Endothelial cell of umbilical vein (primary cell): ENCODE data around the gene PNISR. TPM values are rescaled to one million over a fixed set of nuclear protein-coding genes. Genes with fewer than 3 reads are reported as not detected.

Experiments
- BruUV-seq: library from RNA; stranded (reverse); fragments of 400-500 nt; replicated peaks from 2 replicates; lab custom pipeline; 2021; lab: Mats Ljungman, UMichigan
- CTCF ChIA-PET: fragments of 300-600, 350-600 bp; sonication (Branson Sonifier 250); formaldehyde crosslinking; loops from one replicate; lab custom pipeline; 2021; ENCODE audit warnings: antibody characterized with exemption, inconsistent platforms; lab: Charles Lee
- POLR2A ChIA-PET: fragments of 300-600, 350-600 bp; sonication (Branson Sonifier 250); formaldehyde crosslinking; loops from one replicate; lab custom pipeline; 2021; ENCODE audit warnings: antibody characterized with exemption, inconsistent platforms; lab: Charles Lee
- DNase-seq: peaks from one replicate; pipeline ENCODE4 v3.0.0-alpha.2; 2011; ENCODE audit warnings: low read depth, low spot score
- FAIRE-seq: peaks from 2 replicates; lab custom pipeline; 2011; peaks lifted over from hg19 to GRCh38; lab: Jason Lieb, UNC
- H2AFZ ChIP-seq: 2 replicates; pipeline ENCODE4 v1.6.0; 2012; ENCODE audit warnings: low read depth, low read length, control low read depth, inconsistent platforms
- H3K27ac ChIP-seq: 2 replicates; pipeline ENCODE4 v1.5.1; 2011; ENCODE audit warnings: low read depth, mild to moderate bottlenecking, control low read depth, low read length, moderate library complexity; ENCODE audit not compliant: insufficient read depth
- H3K27me3 ChIP-seq, 2 experiments: 2 replicates each; pipeline versions ENCODE4 v1.6.0 to v1.6.1; 2011; ENCODE audit warnings: low read length in 2 of 2, mixed read lengths in 1 of 2; ENCODE audit not compliant: control insufficient read depth in 2 of 2, insufficient read depth in 2 of 2
- H3K36me3 ChIP-seq, 2 experiments: 2 replicates in 1 of 2; 3 replicates in 1 of 2; pipeline ENCODE4 v1.5.1; 2011; ENCODE audit warnings: low read length in 2 of 2, mild to moderate bottlenecking in 1 of 2, moderate library complexity in 1 of 2; ENCODE audit not compliant: control insufficient read depth in 2 of 2, insufficient read depth in 2 of 2; ENCODE audit errors: extremely low read depth in 1 of 2
- H3K4me1 ChIP-seq: 3 replicates; pipeline ENCODE4 v1.5.1; 2011; ENCODE audit warnings: mild to moderate bottlenecking, low read length; ENCODE audit not compliant: control insufficient read depth, insufficient read depth; ENCODE audit errors: extremely low read depth
- H3K4me2 ChIP-seq: 2 replicates; pipeline ENCODE4 v1.6.1; 2011; ENCODE audit warnings: low read length, control low read depth, mixed read lengths; ENCODE audit not compliant: insufficient read depth
- H3K4me3 ChIP-seq, 3 experiments: fragments of 200-600 bp in 1 of 3; sonication (generic), shearing (Covaris generic) in 1 of 3; replicated peaks in 1 of 3; 2 replicates each; pipeline ENCODE4 v1.5.1; 2011 to 2016; ENCODE audit warnings: control low read depth in 3 of 3, low read length in 3 of 3, mild to moderate bottlenecking in 2 of 3, inconsistent platforms in 1 of 3, low read depth in 1 of 3, moderate library complexity in 1 of 3; ENCODE audit not compliant: insufficient read depth in 1 of 3
- H3K79me2 ChIP-seq: 2 replicates; pipeline ENCODE4 v1.6.0; 2012; ENCODE audit warnings: low read length, inconsistent platforms; ENCODE audit not compliant: control insufficient read depth, insufficient read depth
- H3K9ac ChIP-seq: replicated peaks from 2 replicates; pipeline ENCODE3; 2011; ENCODE audit warnings: low read length, control low read depth; ENCODE audit not compliant: insufficient read depth; ENCODE audit errors: extremely low read depth
- H3K9me1 ChIP-seq: replicated peaks from 3 replicates; pipeline ENCODE4 v1.6.0; 2011; ENCODE audit warnings: mild to moderate bottlenecking, low read length; ENCODE audit not compliant: control insufficient read depth, insufficient read depth; ENCODE audit errors: extremely low read depth
- H3K9me3 ChIP-seq: replicated peaks from 2 replicates; pipeline ENCODE4 v1.5.1; 2012; ENCODE audit warnings: low read length, inconsistent platforms; ENCODE audit not compliant: control insufficient read depth, insufficient read depth
- H4K20me1 ChIP-seq: replicated peaks from 2 replicates; pipeline ENCODE3; 2011; ENCODE audit warnings: mild to moderate bottlenecking, low read length; ENCODE audit not compliant: control insufficient read depth, insufficient read depth; ENCODE audit errors: extremely low read depth
- FOS ChIP-seq: IDR thresholded peaks from 2 replicates; pipeline ENCODE4 v1.6.1; 2011; ENCODE audit warnings: mild to moderate bottlenecking, low read length, moderate library complexity, borderline replicate concordance; ENCODE audit not compliant: insufficient read depth
- GATA2 ChIP-seq: IDR thresholded peaks from 2 replicates; pipeline ENCODE4 v1.7.0; 2011; ENCODE audit warnings: low read depth, mild to moderate bottlenecking, moderate library complexity, mixed read lengths, low read length; ENCODE audit not compliant: insufficient read length, insufficient read depth
- JUN ChIP-seq: IDR thresholded peaks from 2 replicates; pipeline ENCODE4 v1.6.1; 2011; ENCODE audit warnings: borderline replicate concordance, low read depth; ENCODE audit not compliant: insufficient read length, insufficient read depth
- POLR2A ChIP-seq: IDR thresholded peaks from 2 replicates; pipeline ENCODE4 v1.6.1; 2012; ENCODE audit warnings: low read depth, mild to moderate bottlenecking, control low read depth, low read length
- POLR2AphosphoS5 ChIP-seq: IDR thresholded peaks from 2 replicates; pipeline ENCODE4 v1.6.1; 2012; ENCODE audit warnings: low read depth, mild to moderate bottlenecking, control low read depth, low read length, moderate library complexity; ENCODE audit not compliant: insufficient read depth
- dilution Hi-C: fragments of 300-500 bp; cut with MboI; formaldehyde crosslinking; loops from one replicate; pipeline ENCODE4 v1.15.0; 2019; ENCODE audit warnings: low sequenced_read_pairs; ENCODE audit not compliant: extremely low pct_ligation_motif_present
- intact Hi-C: fragments of 100-400 bp; cut with micrococcal nuclease; formaldehyde crosslinking; loops from one replicate; pipeline ENCODE4 v1.10.0; 2022
- polyA plus RNA-seq, 4 experiments: library from polyadenylated mRNA; depleted of rRNA in 3 of 4; stranded (reverse) in 3 of 4; unstranded in 1 of 4; fragments of >200 nt; gene quantifications; 2 replicates each; pipeline versions ENCODE4 v1.2.1 to v1.2.3, GENCODE V29; 2011 to 2012; ENCODE audit warnings: missing spikeins in 1 of 4
- total RNA-seq: library from RNA; stranded (reverse); gene quantifications from 2 replicates; pipeline ENCODE4 v1.2.3, GENCODE V29; 2021
- TF ChIP-seq, protein P1 (sequence below), 2 donors: IDR thresholded peaks; 1 replicate in 1 of 2; 2 replicates in 1 of 2; pipeline ENCODE4 v1.5.1; 2011; ENCODE audit warnings: low read length in 2 of 2, mild to moderate bottlenecking in 2 of 2, moderate library complexity in 2 of 2, control low read depth in 1 of 2, inconsistent platforms in 1 of 2, low read depth in 1 of 2; ENCODE audit not compliant: insufficient read depth in 1 of 2; ENCODE audit errors: extremely low read depth in 1 of 2

The PNISR gene
- total and polyA plus RNA-seq, 2 donors (not counting 3 experiments of a cell fraction or from before 2014, with no cell fraction given): 34.6 to 106 TPM

DNA sequence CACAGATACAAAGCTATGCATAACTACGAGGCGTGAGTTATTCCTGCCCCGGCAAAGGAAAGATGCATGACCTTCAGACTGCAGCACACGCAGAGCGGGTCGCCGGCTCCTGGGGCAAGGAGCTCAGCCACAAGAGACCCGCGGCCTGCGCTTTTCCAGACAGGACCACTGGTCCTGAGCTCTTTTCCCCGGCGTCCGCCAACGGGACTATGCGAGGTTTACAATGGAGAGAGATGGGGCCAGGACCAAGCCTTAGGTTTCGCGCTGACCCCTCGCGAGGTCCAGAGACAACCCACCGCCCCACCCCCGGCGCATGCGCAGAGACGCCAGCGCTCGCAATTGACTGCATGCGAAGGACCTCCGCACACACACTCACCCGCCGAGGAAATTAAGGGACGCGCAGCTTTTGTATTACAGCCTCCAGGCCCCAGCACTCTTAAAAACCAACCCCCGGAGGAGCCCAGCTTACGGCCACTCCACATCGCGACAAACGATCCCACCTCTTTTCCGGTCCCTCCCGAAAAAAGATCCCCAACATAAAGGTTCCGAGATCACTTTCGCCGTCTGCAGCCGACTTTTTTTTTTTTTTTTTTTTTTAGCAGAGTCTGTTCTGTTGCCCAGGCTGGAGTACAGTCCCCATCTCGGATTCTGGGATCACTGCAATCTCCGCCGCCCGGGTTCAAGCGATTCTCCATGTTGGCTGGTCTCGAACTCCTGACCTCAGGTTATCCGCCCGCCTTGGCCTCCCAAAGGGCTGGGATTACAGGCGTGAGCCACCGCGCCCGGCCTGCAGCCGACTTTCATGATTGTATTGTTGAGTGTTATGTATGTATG, 31.2 kb downstream of the PNISR start, which contains the start of gene COQ3:
Gene COQ3, minus strand, starts transcription at position 498 of the 834 bp plus-strand sequence. Its CDS starts 16 bp downstream, at position 482.
- peak within 1 kb of the TSS; percentile 86 for H3K4me2 ChIP-seq
- peak within 1 kb of the TSS; percentile 94 for H3K9ac ChIP-seq
- dilution Hi-C loops: no loop called here
- no peaks in the 10 kb centered on the region for H3K9me1 ChIP-seq
- H4K20me1 ChIP-seq: no peaks in the 10 kb centered on the region
- TF ChIP-seq POLR2A (peak; percentile 73), JUN (no peak), FOS (no peak), POLR2AphosphoS5 (peak; percentile 57), GATA2 (no peak)
- TF ChIP-seq, protein P1, sequence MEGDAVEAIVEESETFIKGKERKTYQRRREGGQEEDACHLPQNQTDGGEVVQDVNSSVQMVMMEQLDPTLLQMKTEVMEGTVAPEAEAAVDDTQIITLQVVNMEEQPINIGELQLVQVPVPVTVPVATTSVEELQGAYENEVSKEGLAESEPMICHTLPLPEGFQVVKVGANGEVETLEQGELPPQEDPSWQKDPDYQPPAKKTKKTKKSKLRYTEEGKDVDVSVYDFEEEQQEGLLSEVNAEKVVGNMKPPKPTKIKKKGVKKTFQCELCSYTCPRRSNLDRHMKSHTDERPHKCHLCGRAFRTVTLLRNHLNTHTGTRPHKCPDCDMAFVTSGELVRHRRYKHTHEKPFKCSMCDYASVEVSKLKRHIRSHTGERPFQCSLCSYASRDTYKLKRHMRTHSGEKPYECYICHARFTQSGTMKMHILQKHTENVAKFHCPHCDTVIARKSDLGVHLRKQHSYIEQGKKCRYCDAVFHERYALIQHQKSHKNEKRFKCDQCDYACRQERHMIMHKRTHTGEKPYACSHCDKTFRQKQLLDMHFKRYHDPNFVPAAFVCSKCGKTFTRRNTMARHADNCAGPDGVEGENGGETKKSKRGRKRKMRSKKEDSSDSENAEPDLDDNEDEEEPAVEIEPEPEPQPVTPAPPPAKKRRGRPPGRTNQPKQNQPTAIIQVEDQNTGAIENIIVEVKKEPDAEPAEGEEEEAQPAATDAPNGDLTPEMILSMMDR (IDR thresholded peaks at IDR 0.05; ENCODE audit: extremely low read depth in 1 of 2, insufficient read depth in 1 of 2, low read depth in 1 of 2, low read length in 2 of 2): no peak
- peak within 1 kb of the TSS; percentile 81 for H3K27ac ChIP-seq
- no peaks in the 10 kb centered on the region for H3K79me2 ChIP-seq
- ChIA-PET POLR2A (interaction anchor here (0.9 to 1.4 kb wide), 7 partner anchors 8 to 174 kb away, joined by 3 to 6 read pairs (median 3); partner anchors contain the start of gene CCNC), CTCF (interaction anchor here (0.7 to 4.3 kb wide), 13 partner anchors 9 to 174 kb away, joined by 3 to 30 read pairs (median 5); partner anchors contain the start of genes CCNC and PNISR)
- H3K4me3 ChIP-seq: peak within 1 kb of the TSS; percentile 59 to 98 (median 84)
- peak within 1 kb of the TSS; percentile 88 for H2AFZ ChIP-seq
- H3K36me3 ChIP-seq: no peaks in the 10 kb centered on the region
- TSS peak; percentile 64 for BruUV-seq
- H3K4me1 ChIP-seq: peaks cover 5% of the 10 kb centered on the region
- FAIRE-seq: no peak
- no peaks in the 10 kb centered on the region for H3K27me3 ChIP-seq
- no peaks in the 10 kb centered on the region for H3K9me3 ChIP-seq
- intact Hi-C loops: loop anchor here (1.0 to 2.0 kb wide), 5 partner anchors 9 to 64 kb away; partner anchors contain the start of genes FAXC and PNISR
- DNase-seq: peak; percentile 85
